EH (cell line): Measurements from ENCODE around the gene PSMG3.

Experiments used
- DNase-seq: peaks from one replicate; pipeline ENCODE4 v3.0.0-alpha.2; 2015; ENCODE audit warnings: low read depth

PSMG3 gene

DNA sequence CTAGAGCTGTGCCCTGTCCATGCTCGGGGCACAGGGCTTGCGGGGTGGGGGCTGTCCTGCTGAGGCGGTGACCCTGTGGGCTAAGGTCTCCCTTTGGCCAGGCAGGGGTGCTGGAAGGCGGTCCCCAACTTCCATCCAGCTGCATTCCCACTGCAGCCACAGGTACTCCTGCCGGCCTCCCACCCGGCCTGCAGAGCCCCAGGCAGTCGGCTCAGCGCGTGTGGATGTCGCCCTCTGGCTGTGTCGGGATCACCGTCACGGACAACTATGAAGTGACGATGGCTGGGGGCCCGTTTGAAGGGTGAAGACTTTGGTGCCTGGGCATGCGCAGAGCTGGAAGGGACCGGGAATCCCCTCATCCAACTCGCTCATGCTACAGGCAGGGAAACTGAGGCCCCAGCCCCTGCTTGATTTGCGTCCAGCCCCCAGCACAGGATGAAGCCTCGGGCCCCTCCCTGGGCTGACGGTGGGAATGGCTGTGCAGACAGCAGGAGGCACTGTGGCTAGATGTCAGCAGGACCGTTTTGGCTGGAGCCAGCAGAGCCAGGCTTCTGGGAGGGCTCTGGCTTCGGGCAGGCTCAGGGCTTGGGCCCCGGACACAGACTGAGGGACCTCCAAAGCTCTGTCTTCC, 11.5 kb downstream of the PSMG3 start:
- no peak for DNase-seq

GRCh38 chr7:1557771-1558170, 12.1 kb downstream of the PSMG3 start:
- no peak for DNase-seq

GRCh38 chr7:1557006-1557405, 12.8 kb downstream of the PSMG3 start:
- no peak for DNase-seq

- no peak for DNase-seq
Observed at GRCh38 chr7:1555813-1556543, 13.9 kb downstream of the PSMG3 start, which contains the start of gene TMEM184A. TSS of gene TMEM184A (minus strand) at chr7:1556205. CDS start at chr7:1555484, 721 bp downstream.

DNA sequence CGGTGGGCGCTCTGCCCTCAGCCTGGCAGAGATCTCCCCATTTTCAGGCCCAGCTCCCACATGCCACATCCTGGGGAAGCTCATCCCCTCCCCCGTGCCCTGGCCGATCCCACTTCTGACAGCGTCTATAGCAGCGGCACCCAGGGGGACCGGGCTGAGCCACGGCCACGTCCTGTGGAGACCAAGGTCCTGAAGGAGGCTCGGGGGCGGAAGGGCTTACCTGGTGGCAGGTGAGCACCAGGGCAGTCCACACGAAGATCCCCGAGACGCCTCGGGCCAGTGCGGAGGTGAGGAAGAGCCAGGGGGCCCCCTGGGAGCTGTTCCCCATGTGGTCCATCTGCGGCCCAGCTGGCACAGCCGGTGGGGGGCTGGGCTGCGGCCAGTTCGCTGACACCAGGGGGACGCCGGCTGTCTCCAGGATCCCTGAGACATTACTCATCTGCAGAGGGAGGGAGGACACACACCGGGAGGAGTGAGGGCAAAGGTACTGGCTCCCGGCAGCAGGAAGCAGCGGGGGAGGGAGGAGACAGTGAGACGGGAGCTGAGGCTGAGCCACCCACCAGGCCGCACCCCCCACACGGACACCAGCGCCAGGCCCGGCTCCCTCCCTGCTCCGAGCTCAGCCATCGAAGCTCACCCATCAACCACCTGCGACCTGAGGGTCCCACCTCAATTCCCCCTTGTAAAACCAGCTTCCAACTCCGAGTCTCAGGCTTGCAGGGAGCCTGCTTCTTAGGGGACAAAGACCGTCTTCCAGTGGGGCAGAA, 14.6 kb downstream of the PSMG3 start:
- DNase-seq, result peak; percentile 95

DNA sequence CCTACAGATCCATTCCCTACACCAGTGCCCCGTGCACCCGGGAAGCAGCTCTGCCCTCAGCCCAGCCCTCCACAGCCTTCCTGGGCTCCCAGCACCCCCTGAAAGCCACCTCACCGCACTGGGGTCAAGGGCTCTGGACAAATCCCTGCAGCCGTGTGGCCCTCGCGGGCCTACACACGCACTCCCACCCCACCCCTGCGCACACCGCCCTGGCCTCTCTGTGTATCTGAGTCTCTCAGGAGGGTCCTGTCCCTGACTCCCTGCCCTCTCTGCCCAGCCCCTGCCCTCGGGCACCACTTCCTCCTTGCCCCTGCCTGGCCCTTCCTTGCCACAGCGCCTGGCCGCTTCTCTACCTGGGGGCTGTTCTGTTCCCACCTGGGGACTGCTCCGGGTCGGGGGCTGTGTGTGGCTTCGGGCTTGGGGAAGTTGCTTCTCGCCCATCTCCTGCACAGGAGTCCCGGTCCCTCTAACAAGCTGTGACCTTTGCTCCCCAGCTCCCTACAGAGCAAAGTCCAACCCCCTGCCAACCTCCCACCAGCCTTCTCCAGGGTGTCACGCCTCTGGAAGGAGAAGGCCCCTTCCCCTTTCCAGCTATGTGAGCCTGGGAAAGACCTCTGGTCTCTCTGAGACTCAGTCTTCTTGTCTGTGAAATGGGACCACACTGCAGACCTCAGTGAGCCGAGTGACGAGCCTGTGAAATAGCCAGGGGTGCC, 15.3 kb downstream of the PSMG3 start:
- DNase-seq, result no peak

GRCh38 chr7:1553512-1554210, 16.2 kb downstream of the PSMG3 start:
- no peak for DNase-seq

DNA sequence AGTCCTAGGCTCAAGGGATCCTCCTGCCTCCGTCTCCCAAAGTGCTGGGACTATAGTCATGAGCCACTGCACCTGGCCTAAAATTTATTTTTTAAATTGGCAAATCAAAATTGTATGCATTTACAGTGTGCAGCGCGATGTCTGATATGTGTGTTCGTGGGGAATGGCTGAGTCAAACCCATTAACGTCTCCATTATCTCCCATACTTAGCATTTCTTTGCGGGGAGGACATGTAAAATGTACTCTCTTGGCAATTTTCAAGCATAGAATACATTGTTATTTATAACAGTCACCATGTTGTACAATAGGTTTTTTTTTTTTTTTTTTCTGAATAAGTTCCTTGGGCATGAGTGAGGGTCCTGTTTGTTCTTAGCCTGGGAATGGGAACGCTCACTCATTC, 17.6 kb downstream of the PSMG3 start:
- DNase-seq, result peak; percentile 55

GRCh38 chr7:1550846-1551155, 19.0 kb downstream of the PSMG3 start:
- no peak for DNase-seq

GRCh38 chr7:1550005-1550845, 19.6 kb downstream of the PSMG3 start:
- DNase-seq, result no peak

GRCh38 chr7:1549357-1550004, 20.4 kb downstream of the PSMG3 start:
- DNase-seq, result no peak

- DNase-seq, result no peak
Observed at GRCh38 chr7:1548944-1549343, 20.9 kb downstream of the PSMG3 start.

- DNase-seq, result no peak
Observed at GRCh38 chr7:1548438-1548831, 21.4 kb downstream of the PSMG3 start.

DNA sequence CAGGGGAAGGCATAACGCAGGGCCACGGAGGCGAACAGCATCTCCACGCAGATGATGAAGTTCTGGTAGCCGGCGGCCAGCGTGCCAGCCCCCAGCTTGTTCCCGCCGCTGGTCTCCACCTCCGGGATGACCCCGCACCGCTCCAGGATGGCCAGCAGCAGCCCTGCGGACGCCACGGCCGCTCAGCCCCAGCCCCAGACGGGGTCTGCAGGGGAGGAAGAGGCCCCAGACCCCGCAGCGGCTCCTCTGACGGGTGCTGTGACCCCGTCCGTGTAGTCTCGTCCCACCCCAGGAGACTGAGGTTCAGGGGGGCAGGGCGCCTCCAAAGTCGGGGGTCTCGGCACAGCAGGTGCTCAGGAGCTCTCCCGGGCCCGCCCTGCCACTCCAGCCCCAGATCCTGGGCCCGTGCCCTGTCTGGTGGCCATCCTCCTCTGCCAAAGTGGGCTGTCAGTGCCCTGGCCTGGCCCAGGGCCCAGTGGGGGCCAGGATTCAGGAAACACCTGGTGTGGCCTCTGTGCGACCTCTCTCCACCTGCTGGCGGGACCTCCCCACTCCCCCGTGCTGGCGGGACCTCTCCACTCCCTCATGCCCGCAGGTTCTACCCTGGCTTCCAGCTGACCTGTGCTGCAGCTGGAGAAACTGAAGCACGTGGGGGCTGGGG, 21.9 kb downstream of the PSMG3 start:
- DNase-seq, result no peak

GRCh38 chr7:1546909-1547776, 22.7 kb downstream of the PSMG3 start:
- DNase-seq, result no peak

- no peak for DNase-seq
Observed at GRCh38 chr7:1546274-1546908, 23.4 kb downstream of the PSMG3 start.

DNA sequence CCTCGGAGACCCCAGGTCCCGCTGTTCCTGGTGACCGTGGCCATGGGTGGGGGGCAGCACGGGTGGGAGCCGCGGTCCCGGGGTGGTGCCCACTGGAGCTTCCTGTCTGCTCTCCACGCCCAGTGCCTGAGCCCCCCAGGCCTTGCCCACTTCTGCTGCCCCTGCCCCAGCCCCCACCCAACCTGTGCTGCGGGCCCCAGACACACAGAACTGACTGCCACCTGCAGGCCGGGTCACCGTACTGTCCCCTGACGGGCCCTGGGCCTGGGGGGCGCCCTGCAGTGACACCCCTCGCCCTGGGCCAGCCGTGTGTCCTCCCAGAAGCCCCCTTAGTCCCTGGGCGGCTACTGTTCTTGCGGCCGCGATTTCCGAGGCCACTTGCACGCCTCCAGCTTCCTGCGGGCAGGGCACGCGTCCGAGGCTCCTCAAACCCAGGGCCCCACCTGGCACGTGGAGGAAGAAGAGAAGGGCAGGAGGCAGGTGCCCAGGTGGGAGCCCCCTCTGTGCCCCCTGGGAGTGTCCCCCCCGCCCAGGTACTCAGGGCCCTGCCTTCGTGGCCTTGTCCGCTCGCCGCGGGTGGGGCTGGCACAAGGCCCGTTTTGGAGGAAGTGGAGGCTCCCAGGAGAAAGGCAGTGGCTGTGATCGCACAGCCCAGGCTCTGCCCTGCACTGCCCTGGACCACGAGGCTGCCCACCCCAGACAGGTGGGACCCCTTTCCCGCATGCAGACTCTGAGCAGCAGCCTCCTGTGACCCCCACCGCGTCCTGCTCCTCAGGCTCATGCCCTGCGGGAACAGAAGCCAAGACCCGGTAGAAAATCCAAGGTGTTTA, 24.2 kb downstream of the PSMG3 start:
- no peak for DNase-seq
